IPS-20b (cell line): ENCODE data around the gene DDX42.

Source experiments
- H3K27ac ChIP-seq: one replicate; pipeline ENCODE4 v1.5.1; 2013; ENCODE audit warnings: low read length
- H3K27me3 ChIP-seq: 2 replicates; pipeline ENCODE4 v1.6.1; 2013; ENCODE audit warnings: mild to moderate bottlenecking, low read length, inconsistent platforms; ENCODE audit not compliant: insufficient read depth
- H3K36me3 ChIP-seq: 2 replicates; pipeline ENCODE4 v1.6.1; 2013; ENCODE audit warnings: low read depth, mild to moderate bottlenecking, inconsistent platforms, low read length, moderate library complexity; ENCODE audit not compliant: insufficient read depth
- H3K4me1 ChIP-seq: 2 replicates; pipeline ENCODE4 v1.6.1; 2013; ENCODE audit warnings: mild to moderate bottlenecking, control low read depth, inconsistent platforms, low read length, moderate library complexity; ENCODE audit not compliant: insufficient read depth
- H3K4me3 ChIP-seq: 2 replicates; pipeline ENCODE4 v1.5.1; 2013; ENCODE audit warnings: mild to moderate bottlenecking, low read length, inconsistent platforms
- H3K9ac ChIP-seq: 2 replicates; pipeline ENCODE4 v1.6.1; 2013; ENCODE audit warnings: low read depth, mild to moderate bottlenecking, inconsistent platforms, low read length, moderate library complexity
- H3K9me3 ChIP-seq: 2 replicates; pipeline ENCODE4 v1.6.1; 2013; ENCODE audit warnings: mild to moderate bottlenecking, low read depth, low read length, inconsistent platforms; ENCODE audit not compliant: insufficient read depth

Gene DDX42

DNA sequence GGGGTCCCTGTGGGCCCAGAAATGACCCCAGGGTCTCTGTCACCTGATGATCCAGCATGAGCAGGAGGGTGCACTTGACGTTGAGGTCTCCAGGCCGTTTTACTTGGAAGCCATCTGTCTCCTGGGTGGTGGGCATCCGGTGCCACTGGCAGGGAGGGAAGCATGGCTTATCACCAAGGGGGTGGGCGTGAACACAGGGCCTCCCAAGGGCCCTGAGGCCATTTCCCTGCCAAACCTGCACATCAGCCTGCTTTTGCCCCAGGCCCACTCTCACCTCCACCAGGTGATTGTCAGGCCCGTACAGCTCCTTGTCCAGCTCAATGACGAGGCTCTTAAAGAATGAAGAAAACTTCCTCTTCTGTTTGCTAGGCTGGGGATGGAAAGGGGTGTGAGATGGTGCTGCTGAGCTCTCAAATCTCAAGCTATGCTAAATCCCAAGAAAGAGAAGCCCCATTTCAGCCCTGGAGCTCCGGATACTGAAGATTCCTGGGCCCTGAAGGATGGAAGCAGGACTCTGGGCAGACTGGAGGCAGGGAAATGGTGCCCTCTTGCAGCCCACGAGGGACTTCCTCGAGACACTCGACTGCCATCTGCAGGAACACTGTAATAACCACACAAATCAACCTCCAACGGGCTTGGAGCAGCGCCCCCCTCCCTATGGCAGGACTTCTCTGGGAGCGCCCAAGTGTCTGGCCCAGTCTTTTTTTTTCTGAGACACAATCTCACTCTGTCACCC, 60.6 kb downstream of the DDX42 start:
- no peak overlapping the region for H3K4me3 ChIP-seq
- no peaks in the 10 kb centered on the region for H3K27me3 ChIP-seq
- no peak overlapping the region for H3K9ac ChIP-seq
- H3K27ac ChIP-seq, result no peak overlapping the region
- peaks cover 14% of the 10 kb centered on the region for H3K4me1 ChIP-seq
- H3K9me3 ChIP-seq, result no peaks in the 10 kb centered on the region
- H3K36me3 ChIP-seq, result peaks cover 64% of the 10 kb centered on the region

DNA sequence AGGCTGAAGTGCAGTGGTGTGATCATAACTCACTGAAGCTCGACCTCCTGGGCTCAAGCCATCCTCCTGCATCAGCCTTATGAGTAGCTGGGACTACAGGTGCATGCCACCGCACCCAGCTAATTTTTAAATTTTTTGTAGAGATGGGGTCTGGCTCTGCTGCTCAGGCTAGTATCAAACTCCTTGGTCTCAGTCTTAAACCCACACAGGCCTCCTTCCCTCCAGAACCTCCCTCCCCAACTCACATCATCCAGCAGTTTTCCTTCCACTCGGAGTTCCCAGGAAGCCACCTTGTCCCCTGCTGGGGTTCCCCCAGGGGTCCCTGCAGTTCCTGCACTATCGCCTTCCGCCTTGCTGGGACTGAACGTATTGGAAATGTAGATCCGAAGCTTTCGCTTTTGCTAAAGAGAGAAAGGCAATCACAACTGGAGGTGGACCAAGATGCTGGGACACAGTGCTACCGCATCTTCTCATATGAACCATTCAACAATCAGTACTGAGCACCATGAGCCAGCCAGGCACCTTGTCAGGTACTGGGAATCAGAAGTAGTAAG, 61.3 kb downstream of the DDX42 start:
- Histone ChIP-seq H3K4me1 (peaks cover 14% of the 10 kb centered on the region), H3K4me3 (no peak overlapping the region), H3K27ac (no peak overlapping the region), H3K9ac (no peak overlapping the region), H3K27me3 (no peaks in the 10 kb centered on the region), H3K9me3 (no peaks in the 10 kb centered on the region), H3K36me3 (peaks cover 58% of the 10 kb centered on the region)

DNA sequence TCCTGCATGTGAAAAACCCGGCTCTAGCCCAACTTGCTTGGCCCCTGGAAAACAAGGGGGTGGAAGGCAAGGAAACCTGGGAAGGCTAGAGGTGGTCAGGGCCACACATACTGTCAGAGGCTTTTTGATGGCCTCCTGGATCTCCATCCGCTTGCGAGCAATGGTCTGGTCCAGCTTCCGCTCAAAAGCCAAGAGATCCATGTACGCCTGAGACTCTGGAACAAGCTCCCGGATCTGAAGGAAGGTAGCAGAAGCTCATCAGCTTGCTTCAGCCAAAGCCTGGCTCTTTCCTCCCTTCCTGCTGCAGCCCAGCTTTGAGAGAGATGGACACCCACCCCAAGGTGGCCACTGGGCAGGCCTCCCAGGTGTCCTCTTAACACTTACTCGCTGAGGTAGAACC, 62.8 kb downstream of the DDX42 start:
- Histone ChIP-seq H3K4me1 (peaks cover 25% of the 10 kb centered on the region), H3K9me3 (no peaks in the 10 kb centered on the region), H3K9ac (no peak overlapping the region), H3K27me3 (no peaks in the 10 kb centered on the region), H3K36me3 (peaks cover 42% of the 10 kb centered on the region), H3K4me3 (no peak overlapping the region), H3K27ac (no peak overlapping the region)

DNA sequence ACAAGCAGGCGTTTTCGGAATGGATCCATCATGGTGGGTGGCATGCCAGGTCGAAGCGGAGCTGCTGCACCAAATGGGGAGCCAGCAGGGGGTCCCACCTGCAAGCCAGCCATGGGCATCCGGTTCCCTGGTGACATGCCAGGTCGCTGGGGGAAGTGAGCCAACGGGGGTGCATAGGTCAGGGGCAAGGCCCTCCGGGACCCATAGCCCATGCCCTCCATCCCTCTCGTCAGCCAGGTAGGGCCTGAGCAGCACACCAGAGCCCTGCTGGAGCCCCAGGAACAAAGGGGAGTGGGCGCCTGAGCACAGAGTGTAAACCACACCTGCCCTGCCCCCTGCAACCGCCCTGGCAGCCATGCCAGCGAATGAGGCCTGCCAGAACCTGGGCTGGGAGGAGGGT, 63.5 kb downstream of the DDX42 start:
- Histone ChIP-seq H3K27ac (no peak overlapping the region), H3K9ac (no peak overlapping the region), H3K27me3 (no peaks in the 10 kb centered on the region), H3K36me3 (peaks cover 35% of the 10 kb centered on the region), H3K9me3 (no peaks in the 10 kb centered on the region), H3K4me1 (peaks cover 25% of the 10 kb centered on the region), H3K4me3 (no peak overlapping the region)

DNA sequence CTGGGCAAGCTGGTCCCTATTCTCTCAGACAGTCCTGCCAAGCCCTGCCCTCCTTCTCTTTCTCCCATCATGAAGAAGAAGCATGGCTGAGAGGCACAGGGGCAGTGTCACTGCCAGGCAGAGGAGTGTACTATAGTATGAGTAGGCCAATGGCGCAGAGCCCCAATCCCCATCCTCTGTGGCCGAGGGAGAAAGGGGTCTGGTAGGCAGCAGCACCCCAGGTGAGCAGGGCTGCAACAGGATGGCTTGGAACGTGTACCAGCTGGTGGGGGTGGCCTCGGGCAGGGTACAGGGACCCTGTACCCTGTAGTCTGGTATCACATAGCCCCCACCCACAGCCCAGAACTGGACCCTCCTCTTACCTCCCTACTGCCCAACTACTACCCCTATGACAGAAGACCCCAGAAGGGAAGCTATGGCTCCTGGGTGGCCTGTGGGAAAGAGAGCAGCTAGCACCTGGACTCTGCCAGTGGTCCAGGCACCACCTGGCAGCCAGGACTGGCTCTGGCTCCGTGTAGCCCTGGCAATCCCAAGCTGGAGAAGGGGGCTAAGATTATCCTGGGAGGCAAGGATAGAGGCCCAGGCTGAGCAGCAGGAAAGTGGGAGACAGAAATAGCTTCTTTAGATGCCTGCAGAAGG, 64.1 kb downstream of the DDX42 start:
- peaks cover 29% of the 10 kb centered on the region for H3K36me3 ChIP-seq
- peaks cover 25% of the 10 kb centered on the region for H3K4me1 ChIP-seq
- peak overlapping the region; percentile 42; the same call in 1 of the 2 replicates for H3K4me3 ChIP-seq
- H3K9me3 ChIP-seq, result no peaks in the 10 kb centered on the region
- H3K27ac ChIP-seq, result no peak overlapping the region
- peak overlapping the region; percentile 66; the same call in 1 of the 2 replicates for H3K9ac ChIP-seq
- H3K27me3 ChIP-seq, result no peaks in the 10 kb centered on the region

DNA sequence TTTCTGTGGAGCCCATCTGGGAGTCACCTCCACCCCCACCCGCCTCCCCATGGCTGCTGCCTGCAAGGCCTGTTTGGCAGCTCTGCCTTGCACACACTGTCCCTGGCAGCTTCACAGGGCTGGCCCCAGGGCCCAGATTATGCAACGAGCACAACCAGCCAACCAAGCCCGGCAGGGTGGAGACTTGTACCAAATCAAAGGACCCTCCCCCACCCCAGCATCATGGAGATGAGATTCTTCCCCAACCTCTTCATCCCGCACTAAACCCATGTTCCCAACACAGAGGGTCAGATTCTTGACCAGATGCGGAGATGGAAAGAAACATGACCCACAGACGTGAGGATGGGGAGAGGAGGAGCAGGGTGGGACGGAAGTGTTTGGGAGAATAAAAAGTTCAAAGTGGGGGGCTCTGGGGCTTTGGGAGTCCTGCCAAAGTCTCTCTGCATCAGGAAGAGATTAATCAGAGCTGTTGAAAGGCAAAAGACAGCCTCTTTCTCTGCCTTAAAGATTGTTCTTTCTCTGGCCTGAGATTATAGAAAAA, 64.7 kb downstream of the DDX42 start:
- Histone ChIP-seq H3K9me3 (no peaks in the 10 kb centered on the region), H3K36me3 (peaks cover 23% of the 10 kb centered on the region), H3K27ac (peak overlapping the region; percentile 20), H3K4me3 (peak overlapping the region; percentile 42; the same call in 1 of the 2 replicates), H3K9ac (peak overlapping the region; percentile 66; the same call in 1 of the 2 replicates), H3K4me1 (peaks cover 25% of the 10 kb centered on the region), H3K27me3 (no peaks in the 10 kb centered on the region)

DNA sequence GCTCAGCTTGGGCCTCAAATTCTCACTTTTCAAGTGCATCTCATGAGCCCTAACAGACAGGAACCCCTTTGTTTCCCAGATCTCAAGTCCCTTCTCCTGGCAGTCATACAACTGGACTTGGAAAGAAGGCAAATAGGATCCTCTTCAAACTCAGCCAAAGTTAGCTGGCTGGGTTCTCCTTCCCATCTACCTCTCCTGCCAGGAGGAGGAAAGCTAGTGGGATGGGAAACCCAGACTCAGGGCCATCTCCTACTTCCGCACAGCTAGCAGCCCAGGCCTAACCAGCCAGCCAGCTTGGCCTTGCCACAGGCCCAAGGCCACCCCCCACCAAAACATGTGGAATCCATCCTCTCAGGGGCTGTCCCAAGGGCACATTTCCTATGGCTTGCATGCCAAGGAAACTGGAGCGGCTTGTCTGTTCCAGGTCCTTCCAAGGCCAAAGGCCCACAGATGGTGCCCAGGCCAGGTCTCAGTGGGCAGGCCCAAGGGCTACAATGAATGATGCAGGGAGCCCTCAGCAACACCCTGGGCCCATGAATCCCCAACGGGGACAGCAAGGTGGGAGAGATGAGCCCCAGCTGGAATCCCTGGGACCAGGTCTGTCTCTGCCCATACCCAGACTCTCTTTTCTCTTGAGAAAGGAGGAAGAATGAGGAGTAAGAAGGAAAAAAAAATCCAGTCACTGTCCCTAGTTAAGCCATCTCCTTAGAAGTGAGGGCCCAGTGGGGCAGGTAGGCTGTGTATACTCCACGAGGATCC, 66.8 kb downstream of the DDX42 start:
- Histone ChIP-seq H3K9ac (peak overlapping the region; percentile 90; the same call in 1 of the 2 replicates), H3K36me3 (peaks cover 7% of the 10 kb centered on the region), H3K27ac (no peak overlapping the region), H3K9me3 (no peaks in the 10 kb centered on the region), H3K4me1 (peaks cover 25% of the 10 kb centered on the region), H3K27me3 (peaks cover 8% of the 10 kb centered on the region; the same call in 1 of the 2 replicates), H3K4me3 (peak overlapping the region; percentile 96)

DNA sequence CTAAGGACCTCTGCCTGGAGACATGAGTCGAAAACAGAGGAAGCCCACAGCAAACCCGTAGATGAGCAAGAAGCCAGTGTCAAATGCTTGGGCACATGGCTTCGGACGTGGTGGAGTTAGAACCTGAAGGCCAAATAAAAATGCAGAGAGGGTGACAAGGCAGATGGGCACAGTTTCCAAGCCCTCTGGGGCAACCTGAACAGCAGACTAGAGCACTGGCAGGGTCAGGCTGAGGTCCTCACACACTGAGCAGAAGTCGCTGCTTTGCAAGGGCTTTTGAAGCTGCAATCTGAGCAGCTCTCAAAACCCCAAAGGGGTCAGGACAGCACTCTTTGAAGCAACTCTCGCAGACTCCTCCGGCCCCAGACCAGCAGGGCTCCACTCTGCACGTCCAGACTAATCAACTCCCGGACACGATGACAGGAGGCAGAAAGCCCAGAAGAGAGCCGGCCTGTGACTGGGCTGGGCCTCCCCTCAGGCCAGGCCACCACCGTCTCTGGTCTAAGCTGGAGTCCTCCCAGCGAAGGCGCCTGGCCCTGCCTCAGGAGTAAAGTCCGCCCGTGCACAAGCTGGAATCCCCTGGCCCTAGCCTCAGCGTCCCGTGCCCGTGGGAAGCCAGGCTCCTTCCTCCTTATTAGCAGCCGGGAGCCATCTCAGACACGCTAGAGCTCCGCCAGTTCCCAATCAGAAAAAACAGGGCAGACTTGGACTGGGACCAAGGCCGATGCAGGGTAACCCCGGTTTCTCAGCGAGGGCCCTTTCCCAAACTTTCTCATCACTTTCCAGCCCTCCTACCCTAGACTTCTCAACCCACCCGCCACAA, 67.6 kb downstream of the DDX42 start:
- H3K36me3 ChIP-seq, result peaks cover 5% of the 10 kb centered on the region
- no peak overlapping the region for H3K27ac ChIP-seq
- H3K4me1 ChIP-seq, result peaks cover 25% of the 10 kb centered on the region
- peak overlapping the region; percentile 90 for H3K9ac ChIP-seq
- H3K27me3 ChIP-seq, result peaks cover 16% of the 10 kb centered on the region; the same call in 1 of the 2 replicates
- H3K9me3 ChIP-seq, result no peaks in the 10 kb centered on the region
- H3K4me3 ChIP-seq, result peak overlapping the region; percentile 96

DNA sequence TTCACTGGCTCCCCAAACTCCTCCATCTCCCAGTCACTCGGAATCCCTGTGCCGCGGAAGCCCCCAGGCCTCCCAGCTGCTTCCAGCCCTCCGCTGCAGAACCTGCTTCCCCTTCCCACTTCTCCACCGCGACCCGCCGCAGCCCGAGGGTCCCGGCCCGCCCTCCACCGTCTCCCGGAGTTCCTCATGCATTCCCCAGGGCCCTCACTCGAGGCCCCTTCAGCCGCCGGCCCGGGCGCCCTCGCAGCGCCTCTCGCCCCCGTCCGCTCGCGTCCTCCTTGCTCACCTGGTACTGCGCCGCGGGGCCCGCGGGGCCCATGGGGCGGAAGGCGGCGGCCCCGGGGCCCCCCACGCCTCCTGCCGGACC, 68.2 kb downstream of the DDX42 start:
- H3K27ac ChIP-seq, result no peak overlapping the region
- H3K4me1 ChIP-seq, result peaks cover 25% of the 10 kb centered on the region
- no peaks in the 10 kb centered on the region for H3K36me3 ChIP-seq
- H3K9me3 ChIP-seq, result no peaks in the 10 kb centered on the region
- H3K9ac ChIP-seq, result peak overlapping the region; percentile 90
- peak overlapping the region; percentile 96 for H3K4me3 ChIP-seq
- peaks cover 21% of the 10 kb centered on the region for H3K27me3 ChIP-seq

DNA sequence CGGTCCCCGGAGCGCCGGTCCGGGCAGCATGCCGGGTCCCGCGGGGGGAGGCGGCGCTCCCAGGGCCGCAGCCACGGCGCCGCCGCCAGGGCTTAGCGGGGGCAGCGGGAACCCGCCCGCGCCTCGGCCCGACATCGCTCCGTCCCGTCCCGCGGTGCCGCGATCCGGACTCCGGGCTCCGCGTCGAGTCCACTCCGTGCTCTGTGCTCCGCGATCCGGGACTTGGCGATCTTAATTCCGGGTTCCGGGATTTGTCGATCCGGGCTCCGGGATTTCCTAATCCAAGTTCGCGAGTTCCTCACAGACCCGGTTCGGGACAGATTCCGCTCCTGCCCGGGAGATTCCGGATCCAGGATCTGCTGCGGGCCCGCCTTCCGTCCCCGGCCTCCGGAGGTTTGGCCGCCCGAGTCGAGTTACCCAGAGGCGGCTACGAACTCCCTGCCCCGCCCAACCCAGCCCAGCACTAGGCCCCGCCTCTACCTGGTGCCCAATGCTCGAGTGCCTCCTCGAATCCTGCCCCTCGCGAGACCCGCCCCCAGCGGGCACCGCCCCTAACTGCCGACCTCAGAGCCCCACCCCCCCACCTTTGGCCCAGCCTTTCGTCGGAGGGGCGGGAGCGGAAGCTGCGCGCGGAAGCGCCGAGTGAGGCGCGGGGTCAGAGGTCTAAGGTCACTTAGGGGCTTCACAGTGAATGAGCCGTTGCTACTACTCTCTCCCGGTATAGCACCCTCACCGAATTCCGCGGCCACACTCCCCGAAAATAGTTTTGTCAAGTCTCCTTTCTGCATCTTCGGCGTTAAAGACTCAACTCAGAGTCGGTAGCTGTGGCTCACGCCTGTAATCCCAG, 68.8 kb downstream of the DDX42 start, which contains the start of gene SMARCD2:
Gene SMARCD2 (minus strand): TSS at position 146 of the 847 bp plus-strand sequence. CDS start 11 bp downstream, at position 135.
- H3K27me3 ChIP-seq, result peaks cover 27% of the 10 kb centered on the region
- H3K4me3 ChIP-seq, result peak within 1 kb of the TSS; percentile 96

More for the DNA sequence above, 68.8 kb downstream of the DDX42 start, which contains the start of gene SMARCD2:
- no peak within 1 kb of the TSS for H3K27ac ChIP-seq
- H3K9me3 ChIP-seq, result no peaks in the 10 kb centered on the region
- peaks cover 25% of the 10 kb centered on the region for H3K4me1 ChIP-seq
- H3K9ac ChIP-seq, result peak within 1 kb of the TSS; percentile 90
- no peaks in the 10 kb centered on the region for H3K36me3 ChIP-seq
